Measurements from ENCODE around the gene RGS1.

Gene RGS1

GRCh38 chr1:192627901-192628300 is 52.3 kb downstream of the RGS1 start:
- DNase-seq, result no peak

DNA sequence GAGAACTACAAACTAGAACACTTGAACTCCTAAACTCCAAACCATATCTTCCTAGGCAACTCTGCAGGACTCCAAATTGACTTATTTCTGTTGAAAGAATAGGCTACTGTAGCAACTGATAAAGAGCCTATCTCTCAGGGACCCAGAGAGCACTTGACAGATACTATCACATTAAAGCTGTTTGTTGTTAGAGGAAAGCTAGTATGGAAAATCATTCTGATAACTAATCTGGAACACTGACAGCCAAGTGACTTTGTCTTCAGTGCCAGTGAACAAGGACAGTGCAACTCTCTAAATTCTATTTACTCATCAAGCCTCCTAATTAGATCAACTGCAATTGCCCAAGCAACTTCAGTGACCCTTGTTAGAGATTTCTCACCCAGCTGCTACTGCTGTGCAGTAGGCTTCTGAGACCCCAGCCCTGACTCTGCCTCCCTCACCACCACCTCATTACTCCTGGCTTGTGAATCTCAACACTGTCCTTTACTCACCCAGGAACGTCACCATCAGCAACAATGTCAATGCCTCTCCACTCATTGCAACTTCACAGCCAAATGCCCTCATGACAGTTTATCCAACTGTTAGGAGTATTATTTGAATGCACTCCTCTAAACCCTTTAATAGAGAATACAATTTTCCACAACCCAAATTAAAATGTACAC is 53.0 kb downstream of the RGS1 start:
- no peak for DNase-seq

DNA sequence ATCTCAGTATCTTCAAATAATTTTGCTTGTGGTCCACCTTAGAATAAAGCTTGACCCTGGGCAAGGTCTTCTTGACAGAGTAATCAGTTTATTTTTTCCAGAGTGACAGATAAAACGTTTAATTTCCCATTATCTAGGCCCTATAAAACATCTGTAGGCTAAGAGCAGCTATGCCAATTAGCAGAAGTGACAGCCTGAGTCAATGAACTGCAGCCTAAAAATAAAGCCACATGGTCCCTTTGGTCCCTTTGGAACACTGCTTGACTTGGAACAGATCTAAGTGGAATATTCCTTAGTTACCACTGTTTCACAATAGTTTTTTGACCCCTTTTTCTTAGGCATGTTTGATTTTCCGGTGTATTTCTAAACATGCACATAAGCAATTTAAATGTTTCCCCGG is 54.0 kb downstream of the RGS1 start:
- no peak for DNase-seq

Data from RPMI8226 (cell line).